Keratinocyte (primary cell): ENCODE data around the gene SDHAF4.

Experiments used
- CTCF ChIP-seq, 3 experiments: IDR thresholded peaks in 1 of 3; conservative IDR thresholded peaks in 1 of 3; optimal IDR thresholded peaks in 1 of 3; 2 replicates in 2 of 3; 3 replicates in 1 of 3; pipeline versions ENCODE3 to v1.5.1; 2011; ENCODE audit warnings: low read length in 3 of 3, mild to moderate bottlenecking in 3 of 3, moderate library complexity in 2 of 3, control low read depth in 1 of 3, inconsistent platforms in 1 of 3; ENCODE audit not compliant: insufficient read depth in 2 of 3; ENCODE audit errors: extremely low read depth in 1 of 3
- EZH2 ChIP-seq: IDR thresholded peaks from one replicate; pipeline ENCODE4 v1.6.1; 2012; ENCODE audit warnings: inconsistent platforms, mild to moderate bottlenecking, low read length, moderate library complexity

- TF ChIP-seq CTCF (optimal IDR thresholded peaks at IDR 0.05 in 1 of 3, IDR thresholded peaks at IDR 0.05 in 1 of 3, conservative IDR thresholded peaks at IDR 0.05 in 1 of 3; ENCODE audit: extremely low read depth in 1 of 3, insufficient read depth in 2 of 3, low read length in 3 of 3), result no peak
- no peak for TF ChIP-seq EZH2
Measured at GRCh38 chr6:70551566-70551965, 15.2 kb upstream of the SDHAF4 start.
